Keratinocyte (primary cell): Measurements from ENCODE around the gene E4F1. TPM values are rescaled to one million over a fixed set of nuclear protein-coding genes. Genes with fewer than 3 reads are reported as not detected.

Experiments used
- DNase-seq: peaks from one replicate; pipeline ENCODE4 v3.0.0-alpha.2; 2011; ENCODE audit warnings: low read depth, missing footprints, low spot score
- FAIRE-seq: peaks from 2 replicates; lab custom pipeline; 2011; peaks lifted over from hg19 to GRCh38; lab: Jason Lieb, UNC
- H2AFZ ChIP-seq: 2 replicates; pipeline ENCODE4 v1.6.0; 2012; ENCODE audit warnings: low read length, control low read depth, inconsistent platforms; ENCODE audit not compliant: control insufficient read depth
- H3K27ac ChIP-seq: 2 replicates; pipeline ENCODE4 v1.5.1; 2011; ENCODE audit warnings: low read length; ENCODE audit not compliant: control insufficient read depth, insufficient read depth
- H3K27me3 ChIP-seq: 3 replicates; pipeline ENCODE4 v1.6.0; 2011; ENCODE audit warnings: low read length; ENCODE audit not compliant: control insufficient read depth, insufficient read depth; ENCODE audit errors: extremely low read depth
- H3K36me3 ChIP-seq, 2 experiments: 2 replicates in 1 of 2; 3 replicates in 1 of 2; pipeline ENCODE4 v1.5.1; 2011; ENCODE audit warnings: low read length in 2 of 2, mild to moderate bottlenecking in 1 of 2; ENCODE audit not compliant: control insufficient read depth in 2 of 2, insufficient read depth in 2 of 2; ENCODE audit errors: extremely low read depth in 1 of 2
- H3K4me1 ChIP-seq: 3 replicates; pipeline ENCODE4 v1.5.1; 2011; ENCODE audit warnings: low read length; ENCODE audit not compliant: control insufficient read depth, insufficient read depth; ENCODE audit errors: extremely low read depth
- H3K4me2 ChIP-seq: 3 replicates; pipeline ENCODE4 v1.6.0; 2011; ENCODE audit warnings: low read depth, low read length; ENCODE audit not compliant: control insufficient read depth, insufficient read depth; ENCODE audit errors: extremely low read depth
- H3K4me3 ChIP-seq, 3 experiments: fragments of 200-600 bp in 1 of 3; sonication (generic) in 1 of 3; 2 replicates in 2 of 3; 3 replicates in 1 of 3; pipeline ENCODE4 v1.5.1; 2011 to 2016; ENCODE audit warnings: low read length in 3 of 3, mild to moderate bottlenecking in 3 of 3, control low read depth in 2 of 3, inconsistent platforms in 1 of 3, low read depth in 1 of 3, mixed read lengths in 1 of 3, mixed run types in 1 of 3, moderate library complexity in 1 of 3; ENCODE audit not compliant: control insufficient read depth in 2 of 3, insufficient read depth in 2 of 3; ENCODE audit errors: extremely low read depth in 1 of 3
- H3K79me2 ChIP-seq: 2 replicates; pipeline ENCODE4 v1.6.0; 2012; ENCODE audit warnings: low read length; ENCODE audit not compliant: control insufficient read depth, insufficient read depth
- H3K9ac ChIP-seq: 3 replicates; pipeline ENCODE4 v1.6.0; 2011; ENCODE audit warnings: low read length; ENCODE audit not compliant: control insufficient read depth, insufficient read depth; ENCODE audit errors: extremely low read depth
- H3K9me1 ChIP-seq: 3 replicates; pipeline ENCODE4 v1.6.0; 2011; ENCODE audit warnings: low read length; ENCODE audit not compliant: control insufficient read depth, insufficient read depth; ENCODE audit errors: extremely low read depth
- H3K9me3 ChIP-seq: 2 replicates; pipeline ENCODE4 v1.5.1; 2012; ENCODE audit warnings: low read depth, low read length; ENCODE audit not compliant: control insufficient read depth
- H4K20me1 ChIP-seq: 3 replicates; pipeline ENCODE4 v1.6.0; 2011; ENCODE audit warnings: low read length; ENCODE audit not compliant: control insufficient read depth, insufficient read depth; ENCODE audit errors: extremely low read depth
- EZH2 ChIP-seq: IDR thresholded peaks from one replicate; pipeline ENCODE4 v1.6.1; 2012; ENCODE audit warnings: inconsistent platforms, mild to moderate bottlenecking, low read length, moderate library complexity
- dilution Hi-C: fragments of 300-500 bp; cut with MboI; formaldehyde crosslinking; loops from one replicate; pipeline ENCODE4 v1.7.0; 2020; ENCODE audit warnings: low sequenced_read_pairs; ENCODE audit not compliant: extremely low pct_ligation_motif_present
- polyA plus RNA-seq, 5 experiments: library from polyadenylated mRNA; depleted of rRNA in 3 of 5; stranded (reverse) in 3 of 5; stranded (forward) in 1 of 5; unstranded in 1 of 5; fragments of >200 nt; gene quantifications; 1 replicate in 1 of 5; 2 replicates in 3 of 5; 3 replicates in 1 of 5; pipeline versions ENCODE4 v1.2.1 to v1.2.3, GENCODE V29; 2011 to 2012; ENCODE audit warnings: missing spikeins in 2 of 5, low read depth in 1 of 5, low replicate concordance in 1 of 5
- TF ChIP-seq, protein P1 (sequence below), 3 experiments: IDR thresholded peaks in 1 of 3; conservative IDR thresholded peaks in 1 of 3; optimal IDR thresholded peaks in 1 of 3; 2 replicates in 2 of 3; 3 replicates in 1 of 3; pipeline versions ENCODE3 to v1.5.1; 2011; ENCODE audit warnings: low read length in 3 of 3, mild to moderate bottlenecking in 3 of 3, moderate library complexity in 2 of 3, control low read depth in 1 of 3, inconsistent platforms in 1 of 3; ENCODE audit not compliant: insufficient read depth in 2 of 3; ENCODE audit errors: extremely low read depth in 1 of 3

The E4F1 gene
- polyA plus RNA-seq, 1 donor (not counting 4 experiments of a cell fraction or from before 2014, with no cell fraction given), result 10.5 TPM

- Histone ChIP-seq H3K4me2 (no peak overlapping the region), H3K4me3 (no peak overlapping the region), H3K4me1 (peaks cover 9% of the 10 kb centered on the region), H3K27me3 (no peaks in the 10 kb centered on the region), H3K9ac (no peak overlapping the region), H3K9me1 (no peaks in the 10 kb centered on the region), H4K20me1 (no peaks in the 10 kb centered on the region), H3K79me2 (peaks cover 9% of the 10 kb centered on the region), H3K9me3 (no peaks in the 10 kb centered on the region), H2AFZ (no peak overlapping the region), H3K27ac (no peak overlapping the region), H3K36me3 (peaks cover 12 to 15% of the 10 kb centered on the region in 2 experiments)
- DNase-seq, result no peak
- TF ChIP-seq EZH2, result no peak
- TF ChIP-seq, protein P1, sequence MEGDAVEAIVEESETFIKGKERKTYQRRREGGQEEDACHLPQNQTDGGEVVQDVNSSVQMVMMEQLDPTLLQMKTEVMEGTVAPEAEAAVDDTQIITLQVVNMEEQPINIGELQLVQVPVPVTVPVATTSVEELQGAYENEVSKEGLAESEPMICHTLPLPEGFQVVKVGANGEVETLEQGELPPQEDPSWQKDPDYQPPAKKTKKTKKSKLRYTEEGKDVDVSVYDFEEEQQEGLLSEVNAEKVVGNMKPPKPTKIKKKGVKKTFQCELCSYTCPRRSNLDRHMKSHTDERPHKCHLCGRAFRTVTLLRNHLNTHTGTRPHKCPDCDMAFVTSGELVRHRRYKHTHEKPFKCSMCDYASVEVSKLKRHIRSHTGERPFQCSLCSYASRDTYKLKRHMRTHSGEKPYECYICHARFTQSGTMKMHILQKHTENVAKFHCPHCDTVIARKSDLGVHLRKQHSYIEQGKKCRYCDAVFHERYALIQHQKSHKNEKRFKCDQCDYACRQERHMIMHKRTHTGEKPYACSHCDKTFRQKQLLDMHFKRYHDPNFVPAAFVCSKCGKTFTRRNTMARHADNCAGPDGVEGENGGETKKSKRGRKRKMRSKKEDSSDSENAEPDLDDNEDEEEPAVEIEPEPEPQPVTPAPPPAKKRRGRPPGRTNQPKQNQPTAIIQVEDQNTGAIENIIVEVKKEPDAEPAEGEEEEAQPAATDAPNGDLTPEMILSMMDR (optimal IDR thresholded peaks at IDR 0.05 in 1 of 3, IDR thresholded peaks at IDR 0.05 in 1 of 3, conservative IDR thresholded peaks at IDR 0.05 in 1 of 3; ENCODE audit: extremely low read depth in 1 of 3, insufficient read depth in 2 of 3, low read length in 3 of 3), result no peak
- no peak for FAIRE-seq
- dilution Hi-C loops, result no loop called here
Observed at GRCh38 chr16:2206780-2207433, 16.5 kb upstream of the E4F1 start.

DNA sequence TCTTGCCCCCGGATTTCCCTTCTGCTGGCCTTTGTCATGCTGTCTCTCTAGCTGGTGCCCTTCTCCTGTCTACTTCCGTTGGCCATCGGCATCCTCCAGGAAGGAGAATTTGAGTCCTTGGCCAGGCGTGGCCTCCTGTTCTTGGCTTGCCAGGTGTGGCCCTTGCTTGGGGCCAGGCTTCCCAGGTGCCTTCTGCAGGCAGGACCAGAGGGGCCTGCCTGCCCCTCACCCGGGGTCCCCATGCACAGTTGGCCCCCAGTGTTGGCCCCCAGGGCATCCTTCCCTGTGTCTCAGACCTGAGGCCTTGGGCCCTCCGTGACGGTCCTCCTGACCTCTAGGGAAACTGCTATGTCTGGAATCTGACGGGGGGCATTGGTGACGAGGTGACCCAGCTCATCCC, 15.5 kb upstream of the E4F1 start:
- Histone ChIP-seq H3K27me3 (no peaks in the 10 kb centered on the region), H3K9me1 (no peaks in the 10 kb centered on the region), H3K4me2 (no peak overlapping the region), H3K79me2 (peaks cover 10% of the 10 kb centered on the region), H3K9ac (no peak overlapping the region), H3K4me3 (no peak overlapping the region), H3K4me1 (peaks cover 17% of the 10 kb centered on the region), H2AFZ (no peak overlapping the region), H3K9me3 (no peaks in the 10 kb centered on the region), H3K36me3 (peaks cover 12 to 24% of the 10 kb centered on the region in 2 experiments), H3K27ac (no peak overlapping the region), H4K20me1 (no peaks in the 10 kb centered on the region)
- TF ChIP-seq, protein P1 (optimal IDR thresholded peaks at IDR 0.05 in 1 of 3, IDR thresholded peaks at IDR 0.05 in 1 of 3, conservative IDR thresholded peaks at IDR 0.05 in 1 of 3; ENCODE audit: extremely low read depth in 1 of 3, insufficient read depth in 2 of 3, low read length in 3 of 3), result no peak
- no peak for TF ChIP-seq EZH2
- DNase-seq, result no peak
- dilution Hi-C loops, result no loop called here
- no peak for FAIRE-seq
